MM.1S (cell line): ENCODE data around the gene LRIF1.

Experiments used
- EZH2 ChIP-seq: fragments of 300-600 bp; sonication (generic); optimal IDR thresholded peaks from 2 replicates; pipeline ENCODE3; 2017; ENCODE audit warnings: low read depth, mild to moderate bottlenecking, antibody characterized with exemption, low read length, mixed read lengths
- EZH2phosphoT487 ChIP-seq: fragments of 300-600 bp; sonication (generic); IDR thresholded peaks from 2 replicates; pipeline ENCODE4 v1.6.1; 2018; ENCODE audit warnings: antibody characterized with exemption, low read length
- TF ChIP-seq, protein P1 (sequence below): fragments of 300-600 bp; sonication (generic); IDR thresholded peaks from 2 replicates; pipeline ENCODE4 v1.5.1; 2016; ENCODE audit warnings: antibody characterized with exemption, low read length, mixed read lengths

DNA sequence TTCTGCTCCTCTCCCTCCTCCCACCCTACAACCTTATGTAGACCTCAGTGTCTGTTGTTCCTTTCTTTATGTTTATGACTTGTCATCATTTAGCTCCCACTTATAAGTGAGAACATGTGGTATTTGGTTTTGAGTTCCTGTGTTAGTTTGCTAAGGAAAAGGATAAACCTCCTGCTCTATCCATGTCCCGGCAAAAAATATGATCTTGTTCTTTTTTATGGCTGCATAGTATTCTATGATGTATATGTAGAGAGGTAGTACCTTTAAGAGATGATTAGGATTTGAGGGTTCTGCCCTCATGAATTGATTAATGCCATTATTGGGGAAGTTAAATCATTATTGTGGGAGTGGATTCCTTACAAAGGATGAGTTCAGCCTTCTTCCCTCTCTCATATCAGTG is 41.8 kb downstream of the LRIF1 start:
- TF ChIP-seq, protein P1, sequence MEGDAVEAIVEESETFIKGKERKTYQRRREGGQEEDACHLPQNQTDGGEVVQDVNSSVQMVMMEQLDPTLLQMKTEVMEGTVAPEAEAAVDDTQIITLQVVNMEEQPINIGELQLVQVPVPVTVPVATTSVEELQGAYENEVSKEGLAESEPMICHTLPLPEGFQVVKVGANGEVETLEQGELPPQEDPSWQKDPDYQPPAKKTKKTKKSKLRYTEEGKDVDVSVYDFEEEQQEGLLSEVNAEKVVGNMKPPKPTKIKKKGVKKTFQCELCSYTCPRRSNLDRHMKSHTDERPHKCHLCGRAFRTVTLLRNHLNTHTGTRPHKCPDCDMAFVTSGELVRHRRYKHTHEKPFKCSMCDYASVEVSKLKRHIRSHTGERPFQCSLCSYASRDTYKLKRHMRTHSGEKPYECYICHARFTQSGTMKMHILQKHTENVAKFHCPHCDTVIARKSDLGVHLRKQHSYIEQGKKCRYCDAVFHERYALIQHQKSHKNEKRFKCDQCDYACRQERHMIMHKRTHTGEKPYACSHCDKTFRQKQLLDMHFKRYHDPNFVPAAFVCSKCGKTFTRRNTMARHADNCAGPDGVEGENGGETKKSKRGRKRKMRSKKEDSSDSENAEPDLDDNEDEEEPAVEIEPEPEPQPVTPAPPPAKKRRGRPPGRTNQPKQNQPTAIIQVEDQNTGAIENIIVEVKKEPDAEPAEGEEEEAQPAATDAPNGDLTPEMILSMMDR, result no peak
- TF ChIP-seq EZH2phosphoT487 (no peak), EZH2 (no peak)
